ENCODE results near the gene DNAJC5G.

DNA sequence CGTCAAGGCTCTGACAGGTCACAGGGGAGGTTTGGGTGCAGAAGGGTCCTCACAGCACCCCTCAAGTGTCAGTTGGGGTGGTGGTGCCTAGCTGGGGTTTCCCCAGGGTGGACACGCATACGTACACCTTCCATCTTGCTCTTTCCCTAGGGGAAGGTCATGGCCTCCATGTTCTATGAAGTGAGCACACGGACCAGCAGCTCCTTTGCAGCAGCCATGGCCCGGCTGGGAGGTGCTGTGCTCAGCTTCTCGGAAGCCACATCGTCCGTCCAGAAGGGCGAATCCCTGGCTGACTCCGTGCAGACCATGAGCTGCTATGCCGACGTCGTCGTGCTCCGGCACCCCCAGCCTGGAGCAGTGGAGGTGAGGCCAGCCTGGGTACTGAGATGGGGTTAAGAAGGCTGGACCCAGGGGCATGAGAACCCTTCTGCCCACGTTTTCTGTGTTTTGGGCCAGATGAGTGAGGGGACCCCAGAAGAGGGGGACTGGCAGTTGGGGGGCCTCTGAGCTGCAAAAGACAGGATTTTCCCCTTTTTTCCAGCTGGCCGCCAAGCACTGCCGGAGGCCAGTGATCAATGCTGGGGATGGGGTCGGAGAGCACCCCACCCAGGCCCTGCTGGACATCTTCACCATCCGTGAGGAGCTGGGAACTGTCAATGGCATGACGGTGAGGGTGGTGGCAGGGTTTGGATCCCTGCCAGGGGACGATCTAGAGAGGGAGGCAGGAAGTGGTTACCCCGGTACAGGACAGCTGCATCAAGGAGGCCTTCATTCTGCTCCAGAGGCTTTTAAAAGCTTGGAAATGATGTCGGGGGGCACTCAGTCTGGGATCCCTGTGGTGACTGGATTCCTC is 33.2 kb upstream of the DNAJC5G start:
- TF ChIP-seq, protein P1, sequence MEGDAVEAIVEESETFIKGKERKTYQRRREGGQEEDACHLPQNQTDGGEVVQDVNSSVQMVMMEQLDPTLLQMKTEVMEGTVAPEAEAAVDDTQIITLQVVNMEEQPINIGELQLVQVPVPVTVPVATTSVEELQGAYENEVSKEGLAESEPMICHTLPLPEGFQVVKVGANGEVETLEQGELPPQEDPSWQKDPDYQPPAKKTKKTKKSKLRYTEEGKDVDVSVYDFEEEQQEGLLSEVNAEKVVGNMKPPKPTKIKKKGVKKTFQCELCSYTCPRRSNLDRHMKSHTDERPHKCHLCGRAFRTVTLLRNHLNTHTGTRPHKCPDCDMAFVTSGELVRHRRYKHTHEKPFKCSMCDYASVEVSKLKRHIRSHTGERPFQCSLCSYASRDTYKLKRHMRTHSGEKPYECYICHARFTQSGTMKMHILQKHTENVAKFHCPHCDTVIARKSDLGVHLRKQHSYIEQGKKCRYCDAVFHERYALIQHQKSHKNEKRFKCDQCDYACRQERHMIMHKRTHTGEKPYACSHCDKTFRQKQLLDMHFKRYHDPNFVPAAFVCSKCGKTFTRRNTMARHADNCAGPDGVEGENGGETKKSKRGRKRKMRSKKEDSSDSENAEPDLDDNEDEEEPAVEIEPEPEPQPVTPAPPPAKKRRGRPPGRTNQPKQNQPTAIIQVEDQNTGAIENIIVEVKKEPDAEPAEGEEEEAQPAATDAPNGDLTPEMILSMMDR (IDR thresholded peaks at IDR 0.05) = no peak
- TF ChIP-seq POLR2A (IDR thresholded peaks at IDR 0.05) = no peak

Measured in vagina (tissue), 2 donors.